NCI-H2081 (cell line): Measurements from ENCODE around the gene PRG2.
"Not testable (repeated sequence)": the region's sequence is repeated elsewhere in the genome, so short reads cannot be mapped to it uniquely, and the experiment has no call there.

Experiments
- DNase-seq, 2 experiments: peaks; one replicate each; lab custom pipeline; 2025; lab: John Stamatoyannopoulos, UW

Gene PRG2

GRCh38 chr11:57347336-57347735 is 43.1 kb downstream of the PRG2 start:
- DNase-seq: no peak

GRCh38 chr11:57345555-57346211 is 44.8 kb downstream of the PRG2 start:
- peak; percentile 75 for DNase-seq

GRCh38 chr11:57344826-57345225 is 45.6 kb downstream of the PRG2 start:
- no peak for DNase-seq

GRCh38 chr11:57343825-57344224 is 46.6 kb downstream of the PRG2 start:
- DNase-seq: no peak

GRCh38 chr11:57342702-57343101 is 47.7 kb downstream of the PRG2 start:
- no peak for DNase-seq

- DNase-seq: no peak
These were observed 49.1 kb downstream of the PRG2 start for GRCh38 chr11:57341250-57341808.

- DNase-seq: no peak
These were observed 50.3 kb downstream of the PRG2 start for GRCh38 chr11:57340039-57340615.

- no peak for DNase-seq
These were observed 51.1 kb downstream of the PRG2 start for GRCh38 chr11:57339328-57339727.

- DNase-seq: no peak
These were observed 52.3 kb downstream of the PRG2 start, which contains the start of gene P2RX3 for GRCh38 chr11:57338142-57338541. P2RX3 (plus strand) TSS chr11:57338352; CDS start chr11:57338551, 199 bp downstream.

GRCh38 chr11:57336856-57337255 is 53.6 kb downstream of the PRG2 start:
- not testable (repeated sequence) for DNase-seq
